Stimulated activated CD8-positive, alpha-beta memory T cell treated with anti-CD3 and anti-CD28 coated beads, Interleukin-12 subunit alpha, Interleukin-12 subunit beta, amount 100 ng/mL, for 4 hours (primary cell): ENCODE measurements around the gene LIMCH1.
"Not testable (repeated sequence)": the region's sequence is repeated elsewhere in the genome, so short reads cannot be mapped to it uniquely, and the experiment has no call there.

Source experiments
- DNase-seq: peaks from one replicate; pipeline ENCODE4 v3.0.0-alpha.2; 2020; ENCODE audit warnings: low read depth

Gene LIMCH1

GRCh38 chr4:41642746-41643145, 104.8 kb downstream of the LIMCH1 start:
- DNase-seq, result not testable (repeated sequence)

- DNase-seq, result no peak
Observed at GRCh38 chr4:41643331-41643730, 105.4 kb downstream of the LIMCH1 start.

- DNase-seq, result no peak
Observed at GRCh38 chr4:41644288-41644914, 106.4 kb downstream of the LIMCH1 start.

- DNase-seq, result no peak
Observed at GRCh38 chr4:41644915-41645295, 106.9 kb downstream of the LIMCH1 start.

GRCh38 chr4:41645728-41646390, 107.9 kb downstream of the LIMCH1 start:
- DNase-seq, result no peak

GRCh38 chr4:41646862-41647261, 108.9 kb downstream of the LIMCH1 start:
- DNase-seq, result no peak

- DNase-seq, result no peak
Observed at GRCh38 chr4:41647383-41647782, 109.4 kb downstream of the LIMCH1 start.

GRCh38 chr4:41651150-41651549, 113.2 kb downstream of the LIMCH1 start:
- not testable (repeated sequence) for DNase-seq

- no peak for DNase-seq
Observed at GRCh38 chr4:41652971-41653370, 115.0 kb downstream of the LIMCH1 start.

GRCh38 chr4:41653523-41653922, 115.6 kb downstream of the LIMCH1 start:
- DNase-seq, result no peak

GRCh38 chr4:41655177-41655576, 117.2 kb downstream of the LIMCH1 start:
- DNase-seq, result no peak

- no peak for DNase-seq
Observed at GRCh38 chr4:41656106-41656505, 118.1 kb downstream of the LIMCH1 start.

- DNase-seq, result no peak
Observed at GRCh38 chr4:41656572-41657520, 118.9 kb downstream of the LIMCH1 start.

GRCh38 chr4:41657561-41657960, 119.6 kb downstream of the LIMCH1 start:
- no peak for DNase-seq

GRCh38 chr4:41658163-41658562, 120.2 kb downstream of the LIMCH1 start:
- no peak for DNase-seq

- no peak for DNase-seq
Observed at GRCh38 chr4:41660352-41660751, 122.4 kb downstream of the LIMCH1 start.

GRCh38 chr4:41661442-41662076, 123.6 kb downstream of the LIMCH1 start:
- DNase-seq, result no peak

GRCh38 chr4:41665636-41666207, 127.8 kb downstream of the LIMCH1 start:
- no peak for DNase-seq

- no peak for DNase-seq
Observed at GRCh38 chr4:41668024-41668423, 130.1 kb downstream of the LIMCH1 start.

- DNase-seq, result no peak
Observed at GRCh38 chr4:41670530-41670929, 132.6 kb downstream of the LIMCH1 start.

- DNase-seq, result no peak
Observed at GRCh38 chr4:41670982-41671381, 133.0 kb downstream of the LIMCH1 start.
